MCF 10A (cell line): ENCODE data around the gene ATP2A1. TPM values are rescaled to one million over a fixed set of nuclear protein-coding genes. Genes with fewer than 3 reads are reported as not detected.

Experiments
- BruUV-seq: library from RNA; stranded (reverse); fragments of 400-500 nt; replicated peaks from 2 replicates; lab custom pipeline; 2021; lab: Mats Ljungman, UMichigan
- CTCF ChIA-PET: fragments of 300-600 bp; sonication (Branson Sonifier 250); formaldehyde crosslinking; extraction: SDS; loops from one replicate; lab custom pipeline; 2021; ENCODE audit warnings: antibody characterized with exemption, inconsistent platforms; lab: Yijun Ruan, JAX
- POLR2A ChIA-PET: fragments of 300-600, 350-650 bp; sonication (Branson Sonifier 250); formaldehyde crosslinking; extraction: SDS; loops from one replicate; lab custom pipeline; 2020; ENCODE audit warnings: antibody characterized with exemption, inconsistent platforms; lab: Yijun Ruan, JAX
- DNase-seq: peaks from one replicate; pipeline ENCODE4 v3.0.0-alpha.2; 2018; ENCODE audit not compliant: unreplicated experiment
- H3K27ac Mint-ChIP-seq: one replicate; pipeline ENCODE4 v1.8.0; 2022; ENCODE audit warnings: mild to moderate bottlenecking, low read depth, mixed read lengths; ENCODE audit not compliant: unreplicated experiment
- H3K27me3 Mint-ChIP-seq: one replicate; pipeline ENCODE4 v1.8.0; 2022; ENCODE audit warnings: mixed read lengths; ENCODE audit not compliant: insufficient read depth, unreplicated experiment
- H3K36me3 Mint-ChIP-seq: one replicate; pipeline ENCODE4 v1.8.0; 2022; ENCODE audit warnings: mild to moderate bottlenecking, moderate library complexity, mixed read lengths; ENCODE audit not compliant: insufficient read depth, unreplicated experiment
- H3K4me1 Mint-ChIP-seq: one replicate; pipeline ENCODE4 v1.8.0; 2022; ENCODE audit warnings: mixed read lengths; ENCODE audit not compliant: insufficient read depth, unreplicated experiment
- H3K4me3 Mint-ChIP-seq: one replicate; pipeline ENCODE4 v1.8.0; 2022; ENCODE audit warnings: mild to moderate bottlenecking, moderate library complexity, mixed read lengths; ENCODE audit not compliant: unreplicated experiment
- H3K9me3 Mint-ChIP-seq: one replicate; pipeline ENCODE4 v1.8.0; 2022; ENCODE audit warnings: mixed read lengths; ENCODE audit not compliant: unreplicated experiment
- intact Hi-C: fragments of 100-400 bp; cut with micrococcal nuclease; formaldehyde crosslinking; loops from 2 replicates; pipeline ENCODE4 v1.14.1; 2022
- total RNA-seq: library from RNA; stranded (reverse); gene quantifications from 2 replicates; pipeline ENCODE4 v1.2.3, GENCODE V29; 2022
- TF ChIP-seq, protein P1 (sequence below): fragments of 200-600 bp; IDR thresholded peaks from one replicate; pipeline ENCODE4 v1.8.0; 2022; ENCODE audit warnings: antibody characterized with exemption, mild to moderate bottlenecking; ENCODE audit not compliant: unreplicated experiment

ATP2A1 gene
- total RNA-seq, 1 experiment from 2014 or later = 0.23 TPM

GRCh38 chr16:28935346-28935745 lies 57.1 kb downstream of the ATP2A1 start:
- ChIA-PET CTCF (interaction anchor here (1.1 kb wide), 1 partner anchor 10 kb away, joined by 5 read pairs; no protein-coding TSS in a partner anchor), POLR2A (interaction anchor here (1.1 kb wide), 1 partner anchor 10 kb away, joined by 4 read pairs; no protein-coding TSS in a partner anchor)
- DNase-seq = no peak
- no peaks in the 10 kb centered on the region for H3K9me3 Mint-ChIP-seq
- no peak overlapping the region for H3K4me3 Mint-ChIP-seq
- TF ChIP-seq, protein P1, sequence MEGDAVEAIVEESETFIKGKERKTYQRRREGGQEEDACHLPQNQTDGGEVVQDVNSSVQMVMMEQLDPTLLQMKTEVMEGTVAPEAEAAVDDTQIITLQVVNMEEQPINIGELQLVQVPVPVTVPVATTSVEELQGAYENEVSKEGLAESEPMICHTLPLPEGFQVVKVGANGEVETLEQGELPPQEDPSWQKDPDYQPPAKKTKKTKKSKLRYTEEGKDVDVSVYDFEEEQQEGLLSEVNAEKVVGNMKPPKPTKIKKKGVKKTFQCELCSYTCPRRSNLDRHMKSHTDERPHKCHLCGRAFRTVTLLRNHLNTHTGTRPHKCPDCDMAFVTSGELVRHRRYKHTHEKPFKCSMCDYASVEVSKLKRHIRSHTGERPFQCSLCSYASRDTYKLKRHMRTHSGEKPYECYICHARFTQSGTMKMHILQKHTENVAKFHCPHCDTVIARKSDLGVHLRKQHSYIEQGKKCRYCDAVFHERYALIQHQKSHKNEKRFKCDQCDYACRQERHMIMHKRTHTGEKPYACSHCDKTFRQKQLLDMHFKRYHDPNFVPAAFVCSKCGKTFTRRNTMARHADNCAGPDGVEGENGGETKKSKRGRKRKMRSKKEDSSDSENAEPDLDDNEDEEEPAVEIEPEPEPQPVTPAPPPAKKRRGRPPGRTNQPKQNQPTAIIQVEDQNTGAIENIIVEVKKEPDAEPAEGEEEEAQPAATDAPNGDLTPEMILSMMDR = no peak
- H3K27ac Mint-ChIP-seq = no peak overlapping the region
- no peaks in the 10 kb centered on the region for H3K4me1 Mint-ChIP-seq
- no TSS peak for BruUV-seq
- H3K27me3 Mint-ChIP-seq = no peaks in the 10 kb centered on the region
- H3K36me3 Mint-ChIP-seq = no peaks in the 10 kb centered on the region
- intact Hi-C loops = no loop called here

- H3K27ac Mint-ChIP-seq = no peak overlapping the region
- ChIA-PET POLR2A (interaction anchor here (1.1 kb wide), 2 partner anchors 9 to 10 kb away, joined by 3 to 4 read pairs; no protein-coding TSS in a partner anchor), CTCF (interaction anchor here (0.9 to 1.3 kb wide), 3 partner anchors 9 to 11 kb away, joined by 3 to 7 read pairs (median 5); no protein-coding TSS in a partner anchor)
- H3K9me3 Mint-ChIP-seq = no peaks in the 10 kb centered on the region
- no TSS peak for BruUV-seq
- intact Hi-C loops = no loop called here
- no peaks in the 10 kb centered on the region for H3K4me1 Mint-ChIP-seq
- TF ChIP-seq, protein P1 = no peak
- no peaks in the 10 kb centered on the region for H3K27me3 Mint-ChIP-seq
- H3K4me3 Mint-ChIP-seq = no peak overlapping the region
- DNase-seq = peak; percentile 39
- no peaks in the 10 kb centered on the region for H3K36me3 Mint-ChIP-seq
Observed at GRCh38 chr16:28935924-28936783, 57.9 kb downstream of the ATP2A1 start.

GRCh38 chr16:28936784-28937155 lies 58.5 kb downstream of the ATP2A1 start:
- TF ChIP-seq, protein P1 = no peak
- H3K27me3 Mint-ChIP-seq = no peaks in the 10 kb centered on the region
- BruUV-seq = no TSS peak
- DNase-seq = no peak
- intact Hi-C loops = no loop called here
- H3K36me3 Mint-ChIP-seq = no peaks in the 10 kb centered on the region
- CTCF ChIA-PET = interaction anchor here (0.9 to 1.3 kb wide), 2 partner anchors 8 to 10 kb away, joined by 3 to 7 read pairs; no protein-coding TSS in a partner anchor
- H3K4me1 Mint-ChIP-seq = no peaks in the 10 kb centered on the region
- no peak overlapping the region for H3K27ac Mint-ChIP-seq
- H3K9me3 Mint-ChIP-seq = no peaks in the 10 kb centered on the region
- no peak overlapping the region for H3K4me3 Mint-ChIP-seq
- POLR2A ChIA-PET = interaction anchor here (1.1 kb wide), 2 partner anchors 10 to 11 kb away, joined by 3 to 4 read pairs; no protein-coding TSS in a partner anchor

- DNase-seq = no peak
- Mint-ChIP-seq H3K27me3 (no peaks in the 10 kb centered on the region), H3K4me1 (no peaks in the 10 kb centered on the region), H3K9me3 (no peaks in the 10 kb centered on the region), H3K27ac (no peak overlapping the region), H3K4me3 (no peak overlapping the region), H3K36me3 (no peaks in the 10 kb centered on the region)
- no TSS peak for BruUV-seq
- CTCF ChIA-PET = interaction anchor here (0.7 to 1.3 kb wide), 2 partner anchors 9 to 91 kb away, joined by 3 to 4 read pairs; partner anchors contain the start of gene TUFM
- intact Hi-C loops = no loop called here
- POLR2A ChIA-PET = interaction anchor here (0.6 kb wide), 1 partner anchor 12 kb away, joined by 3 read pairs; no protein-coding TSS in a partner anchor
- TF ChIP-seq, protein P1 = no peak
Observed at GRCh38 chr16:28937222-28937876, 59.1 kb downstream of the ATP2A1 start.
